GM19239 (cell line): ENCODE data around the gene SSU72.
"Not testable (repeated sequence)": the region's sequence is repeated elsewhere in the genome, so short reads cannot be mapped to it uniquely, and the experiment has no call there.

Source experiments
- DNase-seq: peaks from one replicate; pipeline ENCODE4 v3.0.0; 2011; ENCODE audit warnings: low spot score; ENCODE audit not compliant: insufficient read length
- FAIRE-seq: peaks from 2 replicates; lab custom pipeline; 2011; peaks lifted over from hg19 to GRCh38; lab: Jason Lieb, UNC

SSU72 gene

GRCh38 chr1:1598051-1598719, 23.5 kb upstream of the SSU72 start:
- no peak for DNase-seq
- FAIRE-seq: no peak

GRCh38 chr1:1597275-1597930, 22.7 kb upstream of the SSU72 start:
- no peak for DNase-seq
- no peak for FAIRE-seq

GRCh38 chr1:1596493-1597274, 22.0 kb upstream of the SSU72 start:
- DNase-seq (no peak), FAIRE-seq (no peak)

GRCh38 chr1:1595341-1595740, 20.7 kb upstream of the SSU72 start:
- not testable (repeated sequence) for DNase-seq, FAIRE-seq

- FAIRE-seq (no peak), DNase-seq (no peak)
These were observed 20.1 kb upstream of the SSU72 start for GRCh38 chr1:1594602-1595260.

- FAIRE-seq (no peak), DNase-seq (no peak)
These were observed 19.4 kb upstream of the SSU72 start for GRCh38 chr1:1593834-1594601.

- FAIRE-seq (no peak), DNase-seq (no peak)
These were observed 16.8 kb upstream of the SSU72 start for GRCh38 chr1:1591452-1591851.

- no peak for FAIRE-seq
These were observed 8.8 kb upstream of the SSU72 start for GRCh38 chr1:1583347-1584010.

GRCh38 chr1:1582585-1583346, 8.1 kb upstream of the SSU72 start:
- FAIRE-seq: no peak
- DNase-seq: no peak

More at GRCh38 chr1:1583347-1584010, 8.8 kb upstream of the SSU72 start:
- no peak for DNase-seq

- FAIRE-seq (no peak), DNase-seq (no peak)
These were observed 3.8 kb upstream of the SSU72 start for GRCh38 chr1:1578371-1578940.

- FAIRE-seq (no peak), DNase-seq (no peak)
These were observed 2.8 kb upstream of the SSU72 start for GRCh38 chr1:1577367-1578011.

- peak; percentile 78 for DNase-seq
- peak; percentile 82 for FAIRE-seq
These were observed 581 bp downstream of the SSU72 start for GRCh38 chr1:1573843-1574720.

GRCh38 chr1:1569341-1569740, 5.3 kb downstream of the SSU72 start:
- FAIRE-seq: no peak
- DNase-seq: no peak

- FAIRE-seq (no peak), DNase-seq (no peak)
These were observed 6.8 kb downstream of the SSU72 start for GRCh38 chr1:1567891-1568291.

- FAIRE-seq (no peak), DNase-seq (no peak)
These were observed 7.3 kb downstream of the SSU72 start for GRCh38 chr1:1567152-1567875.

GRCh38 chr1:1565340-1565739, 9.3 kb downstream of the SSU72 start:
- FAIRE-seq (no peak), DNase-seq (no peak)
